Gastroesophageal sphincter (tissue), 3 donors: ENCODE data around the gene MS4A4A.

ENCODE experiments used
- CTCF ChIP-seq, 4 experiments: fragments of 200-600 bp in 2 of 4; fragments of 450-650 bp in 2 of 4; sonication (generic) in 1 of 4; IDR thresholded peaks; one replicate each; pipeline ENCODE4 v1.5.1; 2017 to 2019; ENCODE audit warnings: antibody characterized with exemption in 4 of 4, mild to moderate bottlenecking in 2 of 4, moderate library complexity in 2 of 4
- EP300 ChIP-seq: sonication (generic); formaldehyde crosslinking; IDR thresholded peaks from one replicate; pipeline ENCODE4 v1.6.1; 2017; ENCODE audit warnings: antibody characterized with exemption, mild to moderate bottlenecking
- POLR2AphosphoS5 ChIP-seq: sonication (generic); formaldehyde crosslinking; IDR thresholded peaks from one replicate; pipeline ENCODE4 v1.6.1; 2017; ENCODE audit warnings: antibody characterized with exemption

- TF ChIP-seq CTCF (IDR thresholded peaks at IDR 0.05): no peak
- no peak for TF ChIP-seq EP300
- no peak for TF ChIP-seq POLR2AphosphoS5
Measured at GRCh38 chr11:60274416-60274815, 6.0 kb upstream of the MS4A4A start.
